NCI-H526 treated with DMSO at 0.1 percent for 48 hours (cell line): Measurements from ENCODE around the gene ZNF839.
"Not testable (repeated sequence)": the region's sequence is repeated elsewhere in the genome, so short reads cannot be mapped to it uniquely, and the experiment has no call there.

Experiments
- DNase-seq: peaks from one replicate; lab custom pipeline; 2025; lab: John Stamatoyannopoulos, UW

Gene ZNF839

DNA sequence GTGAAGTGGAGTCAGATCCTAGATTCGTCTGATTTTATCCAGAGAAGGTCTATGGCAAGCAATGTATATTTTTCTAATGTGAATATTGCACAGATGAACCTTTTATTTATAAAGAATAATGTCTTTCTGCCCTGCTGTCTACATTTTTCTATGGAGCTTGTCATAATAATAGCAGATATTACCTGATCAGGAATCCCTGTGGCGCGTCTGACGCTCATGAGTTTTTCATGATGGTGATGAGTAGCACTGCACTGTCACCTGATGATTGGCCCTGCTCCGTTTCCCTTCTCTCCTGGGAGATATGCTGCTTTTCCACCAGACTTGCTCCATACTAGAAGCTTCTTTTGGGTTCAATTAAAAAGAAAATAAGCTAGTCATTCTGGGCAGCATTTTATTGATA lies 22.7 kb downstream of the ZNF839 start:
- DNase-seq = no peak

DNA sequence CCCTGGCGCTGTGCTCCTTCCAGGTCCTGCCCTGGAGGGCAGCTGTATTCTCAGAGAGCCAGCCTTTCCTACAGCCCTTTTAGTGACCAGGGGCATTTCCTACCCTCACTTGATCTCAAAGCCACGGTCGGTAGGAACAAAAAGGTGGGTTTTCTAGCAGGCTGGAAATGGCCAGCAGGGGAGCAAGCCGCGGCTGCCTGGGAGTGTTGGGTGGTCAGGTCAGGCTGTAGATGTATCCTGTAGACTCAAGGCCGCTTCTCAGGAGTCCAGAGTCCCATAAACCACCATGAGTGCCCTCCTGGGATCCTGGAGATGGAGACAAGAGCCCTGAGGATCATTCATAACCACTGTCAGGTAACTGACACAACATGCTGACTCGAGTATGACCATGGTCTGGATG lies 24.5 kb downstream of the ZNF839 start:
- DNase-seq = no peak

DNA sequence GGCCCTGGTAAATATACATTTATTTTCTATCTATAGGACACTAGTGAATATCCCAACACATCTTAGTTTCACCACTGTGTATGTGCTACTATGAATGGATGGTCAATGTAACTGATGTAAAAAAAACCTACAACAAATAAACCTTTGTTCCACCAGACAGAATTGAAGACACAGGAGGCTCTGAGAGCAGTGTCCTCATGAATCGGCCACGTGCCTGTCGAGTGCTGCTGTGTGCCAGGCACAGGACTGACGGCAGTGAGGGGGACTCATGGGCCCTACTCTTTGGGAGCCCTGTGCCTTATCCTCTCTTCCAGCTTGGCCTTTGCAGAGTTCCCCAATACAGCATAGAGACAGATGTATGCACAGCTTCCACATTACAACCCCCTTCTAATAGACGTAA lies 24.9 kb downstream of the ZNF839 start:
- no peak for DNase-seq

DNA sequence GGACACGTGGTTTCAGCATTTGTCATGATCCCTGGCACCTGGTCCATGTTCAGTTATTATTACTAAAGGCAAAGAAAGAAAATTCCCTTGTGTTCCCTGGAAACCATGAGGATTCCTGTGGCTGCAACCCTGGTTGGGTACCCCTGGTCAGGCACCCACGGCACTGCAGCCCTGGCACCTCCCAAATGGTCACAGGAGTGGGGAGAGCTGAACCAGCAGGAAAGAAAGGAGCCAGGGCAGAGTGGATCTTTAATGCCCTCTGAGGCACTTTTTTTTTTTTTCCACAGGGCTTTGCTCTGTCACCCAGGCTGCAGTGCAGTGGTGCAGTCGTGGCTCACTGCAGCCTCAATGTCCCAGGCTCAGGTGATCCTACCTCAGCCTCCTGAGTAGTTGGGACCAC lies 25.7 kb downstream of the ZNF839 start:
- no peak for DNase-seq

DNA sequence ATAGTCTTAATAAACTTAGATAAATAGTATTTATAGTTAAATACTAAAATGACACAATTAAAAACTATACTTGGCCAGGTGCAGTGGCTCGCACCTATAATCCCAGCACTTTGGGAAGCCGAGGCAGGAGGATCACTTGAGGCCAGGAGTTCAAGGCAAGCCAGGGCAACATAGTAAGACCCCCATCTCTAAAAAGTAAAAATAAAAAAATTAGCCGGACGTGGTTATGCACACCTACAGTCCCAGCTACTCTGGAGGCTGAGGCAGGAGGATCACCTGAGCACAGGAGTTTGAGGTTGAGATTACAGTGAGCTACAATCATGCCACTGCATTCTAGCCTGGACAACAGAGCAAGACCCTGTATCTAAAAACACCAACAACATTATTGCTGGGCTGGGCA lies 27.1 kb downstream of the ZNF839 start:
- no peak for DNase-seq

DNA sequence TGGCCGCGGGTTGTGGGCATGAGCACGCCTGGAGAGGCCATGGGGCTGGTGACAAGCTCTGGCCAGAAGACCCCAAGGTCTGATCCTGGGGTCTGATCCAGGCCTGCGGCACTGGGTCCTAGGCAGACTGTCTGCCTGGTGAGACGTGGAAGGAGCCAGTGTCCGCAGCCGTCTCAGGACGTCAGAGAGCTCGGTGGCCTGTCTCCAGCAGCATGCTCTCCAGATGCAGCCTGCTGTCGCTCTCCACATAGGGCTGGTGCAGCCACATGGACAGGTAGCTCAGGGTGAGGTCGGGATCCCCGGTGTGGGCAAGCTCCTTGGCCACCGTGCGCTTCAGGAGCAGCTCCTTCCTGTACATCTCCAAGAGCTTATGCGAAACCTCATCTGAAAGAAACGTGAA lies 28.8 kb downstream of the ZNF839 start:
- no peak for DNase-seq

DNA sequence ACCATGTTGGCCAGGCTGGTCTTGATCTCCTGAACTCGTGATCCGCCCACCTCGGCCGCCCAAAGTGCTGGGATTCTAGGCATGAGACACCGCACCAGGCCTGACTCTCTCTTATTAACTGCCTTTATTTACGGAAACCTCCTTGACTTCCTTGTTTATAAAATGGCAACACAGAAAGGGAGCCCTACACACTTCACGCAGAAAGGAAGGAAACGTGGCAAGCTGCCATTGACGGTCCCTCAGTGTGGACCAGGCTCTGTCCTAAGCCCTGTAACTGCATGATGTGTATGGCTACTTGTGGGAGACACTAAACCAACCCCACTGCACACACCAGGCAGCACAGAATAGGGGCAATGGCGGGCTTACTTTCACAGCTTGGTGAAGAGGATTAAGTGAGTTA lies 31.5 kb downstream of the ZNF839 start:
- DNase-seq = no peak

DNA sequence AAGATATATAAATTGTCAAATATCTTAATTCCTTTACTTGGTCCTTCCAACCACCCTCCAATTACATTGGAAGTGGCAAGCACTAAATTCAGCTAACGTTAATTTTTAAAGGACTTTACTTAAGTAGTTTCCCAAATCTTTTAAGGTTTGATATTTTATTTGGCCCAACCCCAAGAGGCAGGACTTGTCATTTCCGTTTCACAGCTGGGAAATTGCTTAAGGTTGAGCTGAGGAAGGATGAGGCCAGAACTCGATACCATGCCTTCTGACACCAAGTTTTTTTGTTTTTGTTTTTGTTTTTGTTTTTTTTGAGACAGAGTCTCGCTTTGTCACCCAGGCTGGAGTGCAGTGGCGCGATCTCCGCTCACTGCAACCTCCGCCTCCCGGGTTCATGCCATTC lies 32.0 kb downstream of the ZNF839 start:
- DNase-seq = not testable (repeated sequence)

DNA sequence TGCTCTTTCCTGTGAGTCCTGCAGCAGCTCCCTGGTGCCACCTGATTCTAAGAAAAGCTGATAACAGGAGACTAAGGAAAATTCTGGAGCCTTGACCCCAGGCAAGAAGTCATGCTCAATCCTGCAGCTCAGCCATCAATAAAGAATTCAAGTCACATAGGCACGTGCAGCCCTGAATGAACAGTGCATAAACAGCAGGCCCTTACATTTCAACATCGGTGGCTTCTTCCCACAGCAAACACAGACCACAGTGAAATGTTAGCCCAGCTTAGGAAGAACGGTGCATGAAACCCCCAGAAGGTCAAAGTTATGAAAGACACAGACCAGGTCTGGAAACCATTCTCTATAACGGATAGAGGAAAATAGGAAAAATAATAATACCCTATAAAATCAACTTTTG lies 32.7 kb downstream of the ZNF839 start:
- no peak for DNase-seq

DNA sequence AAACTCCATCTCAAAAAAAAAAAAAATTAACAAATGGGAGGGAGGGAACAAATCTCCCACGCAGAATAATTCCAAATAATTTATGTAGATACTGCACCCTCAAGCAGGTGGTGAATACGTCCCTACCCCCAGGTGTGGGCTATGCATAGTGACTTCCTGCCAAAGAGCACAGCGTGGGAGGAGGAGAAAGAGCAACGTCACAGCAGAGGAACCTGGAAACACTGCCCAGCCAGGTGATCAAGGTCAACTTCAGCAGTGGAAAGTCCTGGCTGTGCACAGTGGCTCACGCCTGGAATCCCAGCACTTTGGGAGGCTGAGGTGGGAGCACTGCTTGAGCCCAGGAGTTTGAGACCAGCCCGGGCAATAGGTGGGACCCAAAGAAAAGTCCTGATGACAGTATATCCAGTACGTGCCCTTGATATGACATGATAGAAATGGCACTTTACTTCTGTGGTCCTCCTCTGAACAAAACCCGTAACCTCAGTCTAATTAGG lies 33.6 kb downstream of the ZNF839 start:
- no peak for DNase-seq

DNA sequence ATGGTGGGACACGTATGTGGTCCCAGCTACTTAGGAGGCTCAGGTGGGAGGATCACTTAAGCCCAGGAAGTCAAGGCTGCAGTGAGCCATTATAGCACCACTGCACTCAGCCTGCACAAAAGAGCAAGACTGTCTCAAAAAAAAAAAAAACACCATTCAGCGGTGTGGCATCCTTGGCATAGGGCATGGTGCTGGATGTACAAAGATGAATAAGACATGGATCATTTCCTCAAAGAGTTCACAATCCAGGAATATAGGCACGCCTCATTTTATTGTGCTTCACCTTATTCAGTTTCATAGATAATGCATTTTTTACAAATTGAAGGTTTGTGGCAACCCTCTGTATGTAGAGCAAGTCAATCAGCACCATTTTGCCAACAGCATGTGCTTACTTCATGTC lies 36.7 kb downstream of the ZNF839 start:
- no peak for DNase-seq

DNA sequence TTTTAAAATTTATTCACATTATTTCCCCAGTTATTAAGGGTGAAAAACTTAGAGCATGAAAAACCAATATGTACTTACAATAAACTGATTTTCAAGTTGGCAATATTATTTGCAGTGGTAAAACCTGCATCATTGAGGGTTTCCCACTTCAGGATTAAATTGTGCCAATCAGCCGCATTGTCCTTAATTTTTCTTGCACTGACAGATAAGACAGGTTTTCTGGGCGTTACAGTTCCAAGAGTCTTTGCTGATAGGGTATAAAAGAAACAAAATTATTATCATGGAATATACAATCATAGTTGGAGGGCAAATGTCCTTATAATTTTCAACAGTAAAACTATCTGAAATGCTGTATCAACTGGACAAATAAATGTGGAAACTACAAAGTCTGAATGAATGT lies 39.8 kb downstream of the ZNF839 start:
- no peak for DNase-seq

DNA sequence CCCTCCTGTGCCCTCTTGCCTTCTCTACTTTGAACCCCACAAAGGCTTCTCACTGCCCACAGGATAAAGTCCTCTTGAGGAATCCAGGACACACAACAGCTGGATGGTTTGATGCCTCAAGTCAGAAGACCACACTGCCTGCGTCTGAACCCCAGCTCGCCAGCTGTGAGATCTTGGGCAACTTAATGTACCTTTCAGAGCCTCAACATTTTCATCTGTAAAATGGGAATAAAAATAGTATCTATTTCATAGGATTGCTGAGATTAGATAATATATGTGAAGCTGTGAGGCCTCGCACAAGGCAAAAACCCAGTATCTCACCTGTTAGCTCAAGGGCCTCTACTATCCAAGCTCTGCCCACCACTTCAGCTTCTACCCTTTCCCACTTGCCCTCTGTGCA lies 40.8 kb downstream of the ZNF839 start:
- DNase-seq = no peak

DNA sequence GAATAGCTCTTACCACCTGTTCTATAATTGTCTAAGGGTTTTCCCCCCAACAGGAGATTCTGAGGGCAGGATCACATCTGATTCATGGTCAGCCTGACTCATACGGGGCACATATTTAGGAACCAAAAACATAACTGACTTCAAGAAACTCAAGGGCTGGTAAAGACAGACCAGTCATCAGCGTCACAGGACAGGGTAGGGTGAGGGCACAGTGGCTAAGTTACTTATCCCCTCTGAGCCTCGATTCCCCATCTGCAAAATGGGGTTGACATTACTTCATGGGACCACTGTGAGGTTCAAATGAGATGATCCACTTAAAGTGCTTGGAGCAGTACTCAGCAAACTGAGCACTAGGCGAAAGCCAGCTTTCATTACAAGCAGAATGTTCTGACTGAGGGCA lies 42.5 kb downstream of the ZNF839 start:
- no peak for DNase-seq

DNA sequence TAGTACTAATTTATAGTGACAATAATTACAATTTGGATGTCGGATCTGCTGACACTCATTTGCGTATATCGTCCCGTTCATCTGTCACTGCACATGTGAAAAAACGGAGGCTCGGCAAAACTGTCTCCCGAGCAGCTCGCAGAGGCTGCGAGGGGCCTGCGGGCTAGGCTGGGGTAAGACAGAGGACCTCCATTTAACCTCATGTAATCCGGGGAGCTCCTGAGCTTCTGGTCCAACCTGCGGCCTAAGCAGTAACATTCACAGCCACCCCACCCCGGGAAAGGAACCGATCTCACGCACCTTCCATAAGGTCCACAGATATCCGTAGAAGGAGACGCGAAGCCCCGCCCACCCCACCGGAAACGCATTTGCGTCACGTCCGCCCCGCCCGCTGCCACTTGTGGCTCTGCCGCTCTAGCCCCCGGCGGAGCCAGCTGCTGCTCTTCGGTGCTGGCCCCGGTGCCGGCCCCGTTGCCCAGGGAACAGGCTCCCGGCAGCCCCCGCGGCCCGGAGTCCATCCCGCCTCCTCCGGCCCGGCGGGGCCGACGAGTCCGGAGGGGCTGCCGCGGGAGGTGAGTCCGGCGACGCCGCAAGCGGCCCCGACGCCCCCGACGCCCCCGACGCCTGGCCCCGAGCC lies 43.1 kb downstream of the ZNF839 start, which contains the start of the genes CINP and TECPR2:
CINP (minus strand) TSS at position 346 of the 637 bp plus-strand sequence; CDS start at position 307, 39 bp downstream.
TECPR2 (plus strand) TSS at position 397 of the 637 bp plus-strand sequence. CDS start 13,781 bp downstream, outside the sequence.
- peak; percentile 92 for DNase-seq

DNA sequence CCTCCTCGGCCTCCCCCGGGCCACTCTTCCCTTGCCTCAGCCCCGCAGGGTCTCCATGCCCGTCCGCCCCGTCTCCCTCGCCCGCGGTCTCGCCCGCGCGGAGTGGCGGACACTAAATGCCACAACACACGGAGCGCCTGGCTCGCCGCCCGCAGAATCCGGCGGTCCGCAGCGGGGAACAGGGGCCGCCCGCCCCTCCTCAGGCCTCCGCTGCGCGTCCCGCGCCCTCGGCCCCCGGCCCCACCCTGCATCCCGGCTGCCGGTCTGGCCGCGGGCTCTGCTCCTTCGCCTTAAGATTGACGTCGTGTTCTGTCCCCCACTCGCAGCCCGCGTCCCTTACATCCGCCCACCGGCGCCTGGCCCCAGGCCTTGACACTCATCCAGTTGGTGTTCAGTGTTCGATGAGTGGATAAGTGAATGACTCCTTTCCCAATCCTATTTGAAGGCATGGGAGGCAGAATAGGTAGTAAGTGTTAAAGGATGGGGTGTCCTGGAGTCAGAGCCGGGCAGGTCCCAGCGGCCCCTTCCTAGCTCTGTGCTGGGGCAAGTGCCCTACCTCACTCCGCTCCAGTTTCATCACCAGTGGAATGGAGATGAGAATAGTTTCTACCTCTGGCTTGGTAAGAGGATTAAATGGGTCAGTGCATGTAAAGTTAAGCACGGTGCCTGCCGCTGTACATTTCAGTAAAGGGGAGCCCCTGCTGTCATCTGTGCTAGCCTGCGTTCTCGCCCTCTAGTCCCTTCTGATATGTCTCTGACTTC lies 43.8 kb downstream of the ZNF839 start:
- no peak for DNase-seq

DNA sequence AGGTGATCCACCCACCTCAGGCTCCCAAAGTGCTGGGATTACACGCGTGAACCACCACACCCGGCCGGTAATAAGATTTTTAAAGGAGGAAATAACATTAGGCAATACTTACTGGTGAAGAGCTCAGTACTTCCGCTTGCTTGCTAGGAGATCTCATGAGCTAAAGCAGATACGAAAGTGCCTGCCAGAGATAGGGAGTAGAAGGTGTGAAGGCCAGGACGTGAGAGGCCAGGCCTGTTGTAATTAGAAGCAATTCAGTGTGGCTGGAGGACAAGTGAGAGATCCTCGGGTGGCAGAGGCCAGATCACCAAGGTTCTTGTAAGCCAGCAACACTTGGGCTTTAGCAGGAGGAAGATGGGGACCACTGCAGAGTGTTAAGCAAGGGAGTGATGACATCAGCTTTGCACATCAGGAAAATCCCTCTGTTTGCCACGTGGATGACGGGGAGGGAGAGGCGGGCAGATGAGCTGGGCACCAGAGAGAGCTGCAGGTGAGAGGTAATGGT lies 50.8 kb downstream of the ZNF839 start:
- DNase-seq = no peak

DNA sequence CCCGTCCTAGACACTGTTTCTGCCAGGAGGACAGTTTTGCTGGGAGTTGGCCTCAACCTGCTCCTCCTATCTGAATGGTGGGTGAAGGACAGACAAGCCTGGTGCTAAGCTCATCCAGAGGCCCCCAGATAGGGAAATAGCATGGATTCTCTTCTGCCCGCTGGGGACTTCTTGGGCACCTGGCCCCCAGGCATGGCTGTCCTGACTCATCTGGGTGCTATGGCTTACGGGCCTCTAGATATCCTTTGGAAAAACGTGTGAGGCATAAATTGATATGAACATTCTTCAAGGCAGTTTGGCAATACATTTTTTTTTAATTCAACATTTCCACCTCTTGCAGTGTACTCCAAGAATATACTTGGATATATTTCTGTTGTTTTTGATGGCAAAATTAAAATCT lies 51.8 kb downstream of the ZNF839 start:
- no peak for DNase-seq

DNA sequence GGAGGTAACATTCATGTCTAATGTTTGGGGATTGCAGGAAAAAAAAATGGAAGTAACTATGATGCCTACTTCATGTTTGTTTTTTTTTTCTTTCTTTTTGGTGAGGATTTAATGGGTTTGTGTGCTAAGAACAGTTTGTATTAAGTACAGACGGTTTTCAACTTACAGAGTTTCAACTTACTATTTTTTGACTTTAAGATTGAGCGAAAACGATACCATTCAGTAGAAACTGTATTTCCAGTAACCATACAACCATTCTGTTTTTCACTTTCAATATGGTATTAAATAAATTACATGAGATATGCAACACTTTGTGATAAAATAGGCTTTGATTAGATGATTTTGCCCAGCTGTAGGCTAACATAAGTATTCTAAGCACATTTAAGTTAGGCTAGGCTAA lies 53.6 kb downstream of the ZNF839 start:
- DNase-seq = no peak

DNA sequence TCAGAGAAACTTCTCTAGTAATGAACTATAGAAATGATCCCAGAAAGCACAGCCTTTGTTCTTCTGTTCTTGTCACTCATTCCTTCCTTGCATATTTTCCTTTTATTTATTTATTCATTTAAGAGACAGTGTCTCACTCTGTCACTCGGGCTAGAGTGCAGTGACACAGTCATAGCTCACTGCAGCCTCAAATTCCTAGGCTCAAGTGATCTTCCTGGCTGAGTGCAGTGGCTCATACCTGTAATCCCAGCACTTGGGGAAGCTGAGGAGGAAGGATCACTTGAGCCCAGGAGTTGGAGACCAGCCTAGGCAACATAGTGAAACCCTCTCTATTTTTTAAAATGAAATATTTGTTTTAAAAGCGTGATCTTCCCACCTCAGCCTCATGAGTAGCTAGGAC lies 54.7 kb downstream of the ZNF839 start:
- DNase-seq = no peak

DNA sequence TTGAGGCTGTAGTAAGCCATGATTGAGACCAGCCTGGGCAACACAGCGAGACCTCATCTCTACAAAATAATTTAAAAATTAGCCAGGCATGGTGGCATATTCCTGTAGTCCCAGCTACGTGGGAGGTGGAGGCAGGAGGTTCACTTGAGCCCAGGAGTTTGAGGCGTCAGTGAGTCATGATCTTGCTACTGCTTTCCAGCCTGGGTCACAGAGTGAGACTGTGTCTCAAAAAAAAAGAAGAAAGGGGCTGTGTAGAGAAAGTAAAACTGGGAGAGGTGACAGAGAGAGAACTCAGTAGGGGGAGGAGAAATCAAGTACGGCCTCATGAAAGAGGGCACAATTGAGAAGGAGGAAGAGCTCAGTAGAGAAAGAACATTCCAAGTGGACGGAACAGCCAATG lies 55.6 kb downstream of the ZNF839 start:
- DNase-seq = no peak

DNA sequence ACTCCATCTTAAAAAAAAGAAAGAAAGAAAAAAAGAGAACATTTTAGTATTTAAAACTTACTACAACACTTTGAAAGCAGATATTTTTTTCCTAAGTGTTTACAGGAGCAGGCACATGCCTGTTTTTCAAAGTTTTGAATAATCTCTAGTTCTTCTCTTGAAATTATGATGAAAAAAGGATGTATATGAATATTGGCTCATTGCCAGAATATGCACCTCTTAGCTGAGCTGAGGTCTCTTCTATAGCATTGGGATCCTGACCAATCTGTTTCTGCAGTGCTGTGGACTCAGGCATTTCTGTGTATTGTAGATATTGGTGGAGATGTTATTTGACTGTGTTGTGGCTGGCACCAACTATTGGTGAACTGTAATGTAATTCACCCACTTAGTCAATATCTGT lies 58.1 kb downstream of the ZNF839 start:
- DNase-seq = no peak

DNA sequence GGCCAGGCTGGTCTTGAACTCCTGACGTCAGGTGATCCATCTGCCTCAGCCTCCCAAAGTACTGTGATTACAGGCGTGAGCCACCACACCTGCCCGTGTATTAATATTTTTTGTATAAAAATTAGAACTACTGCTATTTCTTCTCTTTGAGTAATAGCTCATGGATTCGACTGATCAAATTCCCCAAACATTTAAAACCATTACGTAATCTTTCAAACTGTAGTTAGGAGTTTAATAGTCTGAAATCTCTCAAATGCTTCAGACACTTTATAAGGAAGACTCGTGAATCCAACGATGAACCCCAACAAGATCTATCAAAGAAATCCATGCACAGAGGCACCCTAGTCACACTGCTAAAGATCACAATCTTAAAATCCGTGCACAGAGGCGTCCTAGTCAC lies 59.3 kb downstream of the ZNF839 start:
- DNase-seq = no peak
